IMR-90 (cell line): Measurements from ENCODE around the gene DIP2B. TPM values are rescaled to one million over a fixed set of nuclear protein-coding genes. Genes with fewer than 3 reads are reported as not detected.

ENCODE experiments used
- ATAC-seq: fragments of 200-7000 bp; cut with Tn5 transposase; 2 replicates; pipeline ENCODE4 v1.9.1; 2020; ENCODE audit warnings: low read depth, mild to moderate bottlenecking, moderate library complexity
- BruUV-seq: library from RNA; stranded (reverse); fragments of 400-500 nt; replicated peaks from 2 replicates; lab custom pipeline; 2021; lab: Mats Ljungman, UMichigan
- CTCF ChIA-PET: fragments of 300-600 bp; formaldehyde crosslinking; extraction: SDS; loops from one replicate; lab custom pipeline; 2021; ENCODE audit warnings: antibody characterized with exemption; lab: Yijun Ruan, JAX
- POLR2A ChIA-PET: fragments of 300-600 bp; sonication (Branson Sonifier 250); formaldehyde crosslinking; loops from one replicate; lab custom pipeline; 2022; ENCODE audit warnings: antibody characterized with exemption; ENCODE audit not compliant: unreplicated experiment; lab: Charles Lee
- DNase-seq: peaks from one replicate; pipeline ENCODE4 v3.0.0; 2013
- H2AFZ ChIP-seq: replicated peaks from 2 replicates; pipeline ENCODE3; 2013; ENCODE audit warnings: low read length, mild to moderate bottlenecking; ENCODE audit not compliant: poor library complexity
- H2AK5ac ChIP-seq: 2 replicates; pipeline ENCODE4 v1.6.1; 2013; ENCODE audit warnings: low read depth, low read length, inconsistent platforms
- H2AK9ac ChIP-seq: replicated peaks from 2 replicates; pipeline ENCODE3; 2013; ENCODE audit warnings: mild to moderate bottlenecking, low read depth, low read length, moderate library complexity; ENCODE audit not compliant: poor library complexity
- H2BK120ac ChIP-seq: 2 replicates; pipeline ENCODE4 v1.6.1; 2013; ENCODE audit warnings: low read depth, low read length, inconsistent platforms
- H2BK15ac ChIP-seq: 3 replicates; pipeline ENCODE4 v1.6.1; 2013; ENCODE audit warnings: low read depth, low read length, inconsistent platforms
- H2BK20ac ChIP-seq: 2 replicates; pipeline ENCODE4 v1.6.1; 2013; ENCODE audit warnings: low read depth, mild to moderate bottlenecking, inconsistent platforms, low read length, moderate library complexity
- H2BK5ac ChIP-seq: 2 replicates; pipeline ENCODE4 v1.6.1; 2013; ENCODE audit warnings: mild to moderate bottlenecking, low read depth, low read length, inconsistent platforms; ENCODE audit not compliant: poor library complexity, severe bottlenecking
- H3K14ac ChIP-seq: replicated peaks from 2 replicates; pipeline ENCODE4 v1.6.1; 2013; ENCODE audit warnings: low read depth, low read length, inconsistent platforms
- H3K18ac ChIP-seq: 2 replicates; pipeline ENCODE4 v1.6.1; 2013; ENCODE audit warnings: low read depth, low read length, control low read depth
- H3K23ac ChIP-seq: 2 replicates; pipeline ENCODE4 v1.6.1; 2013; ENCODE audit warnings: low read depth, low read length, inconsistent platforms
- H3K27ac ChIP-seq: 2 replicates; pipeline ENCODE4 v1.5.1; 2013; ENCODE audit warnings: mild to moderate bottlenecking, control low read depth, low read length; ENCODE audit not compliant: insufficient read depth
- H3K27me3 ChIP-seq: 2 replicates; pipeline ENCODE4 v1.6.1; 2013; ENCODE audit warnings: low read length; ENCODE audit not compliant: control insufficient read depth, insufficient read depth
- H3K36me3 ChIP-seq: 2 replicates; pipeline ENCODE4 v1.6.1; 2013; ENCODE audit warnings: low read length, mixed read lengths; ENCODE audit not compliant: control insufficient read depth, insufficient read depth
- H3K4ac ChIP-seq: 2 replicates; pipeline ENCODE4 v1.6.1; 2013; ENCODE audit warnings: low read depth, low read length, inconsistent platforms
- H3K4me1 ChIP-seq: 2 replicates; pipeline ENCODE4 v1.6.1; 2013; ENCODE audit warnings: low read length, mixed read lengths; ENCODE audit not compliant: control insufficient read depth, insufficient read depth
- H3K4me2 ChIP-seq: 2 replicates; pipeline ENCODE4 v1.6.1; 2013; ENCODE audit warnings: low read depth, mild to moderate bottlenecking, control low read depth, low read length, moderate library complexity
- H3K4me3 ChIP-seq: 2 replicates; pipeline ENCODE4 v1.5.1; 2013; ENCODE audit warnings: low read depth, mild to moderate bottlenecking, control low read depth, low read length, moderate library complexity; ENCODE audit not compliant: insufficient read depth
- H3K56ac ChIP-seq: 2 replicates; pipeline ENCODE4 v1.6.1; 2013; ENCODE audit warnings: low read length, inconsistent platforms; ENCODE audit not compliant: insufficient read depth; ENCODE audit errors: extremely low read depth
- H3K79me1 ChIP-seq, 2 experiments: 2 replicates each; pipeline ENCODE4 v1.6.1; 2013; ENCODE audit warnings: low read length in 2 of 2, inconsistent platforms in 1 of 2, low read depth in 1 of 2
- H3K9ac ChIP-seq: 2 replicates; pipeline ENCODE4 v1.6.1; 2013; ENCODE audit warnings: low read depth, low read length, control low read depth
- H3K9me1 ChIP-seq: 2 replicates; pipeline ENCODE4 v1.6.1; 2013; ENCODE audit warnings: low read length, inconsistent platforms; ENCODE audit not compliant: insufficient read depth
- H3K9me3 ChIP-seq: 2 replicates; pipeline ENCODE4 v1.6.1; 2013; ENCODE audit warnings: low read length; ENCODE audit not compliant: control insufficient read depth, insufficient read depth
- H4K20me1 ChIP-seq: 2 replicates; pipeline ENCODE4 v1.6.1; 2013; ENCODE audit warnings: low read length, inconsistent platforms; ENCODE audit not compliant: insufficient read depth
- H4K5ac ChIP-seq: 2 replicates; pipeline ENCODE4 v1.6.1; 2013; ENCODE audit warnings: mild to moderate bottlenecking, low read depth, low read length, control low read depth
- H4K8ac ChIP-seq, 2 experiments: 2 replicates each; pipeline ENCODE4 v1.6.1; 2013; ENCODE audit warnings: low read depth in 2 of 2, low read length in 2 of 2, control low read depth in 1 of 2, inconsistent platforms in 1 of 2
- H4K91ac ChIP-seq: 2 replicates; pipeline ENCODE4 v1.6.1; 2013; ENCODE audit warnings: low read depth, low read length, inconsistent platforms; ENCODE audit not compliant: insufficient read depth
- BHLHE40 ChIP-seq: fragments of 150-350 bp; IDR thresholded peaks from 2 replicates; pipeline ENCODE4 v1.6.1; 2016; ENCODE audit warnings: mild to moderate bottlenecking, low read depth, low read length
- CEBPB ChIP-seq: IDR thresholded peaks from 2 replicates; pipeline ENCODE4 v1.6.1; 2012; ENCODE audit warnings: low read depth, low read length, improper control_type of control experiment
- ELK1 ChIP-seq: fragments of 150-350 bp; IDR thresholded peaks from 2 replicates; pipeline ENCODE4 v1.6.1; 2016; ENCODE audit warnings: low read depth, mild to moderate bottlenecking, low read length, moderate library complexity, borderline replicate concordance
- MXI1 ChIP-seq: IDR thresholded peaks from 2 replicates; pipeline ENCODE4 v1.6.1; 2012; ENCODE audit warnings: low read depth, mild to moderate bottlenecking, low read length, moderate library complexity, borderline replicate concordance
- NFE2L2 ChIP-seq: fragments of 150-350 bp; IDR thresholded peaks from 2 replicates; pipeline ENCODE4 v1.6.1; 2016; ENCODE audit warnings: low read depth, mild to moderate bottlenecking, low read length
- RAD21 ChIP-seq: IDR thresholded peaks from 2 replicates; pipeline ENCODE4 v1.6.1; 2012; ENCODE audit warnings: low read length, improper control_type of control experiment
- RCOR1 ChIP-seq: IDR thresholded peaks from 2 replicates; pipeline ENCODE4 v1.6.1; 2012; ENCODE audit warnings: mild to moderate bottlenecking, low read length, improper control_type of control experiment; ENCODE audit not compliant: insufficient replicate concordance
- WGBS, 2 experiments: methylation state at CpG; one replicate each; pipeline versions ENCODE4 v1.1.5 to v1.1.7; 2013; ENCODE audit warnings: missing lambda C conversion rate in 2 of 2; ENCODE audit not compliant: insufficient read length in 1 of 2; ENCODE audit errors: extremely low coverage in 2 of 2; 5-methylcytosine and 5-hydroxymethylcytosine counted together
- dilution Hi-C: fragments of 300-500 bp; cut with HindIII; formaldehyde crosslinking; loops from one replicate; pipeline ENCODE4 v1.14.3; 2018; ENCODE audit warnings: low sequenced_read_pairs; ENCODE audit not compliant: unreplicated experiment
- in situ Hi-C: fragments of 300-500 bp; cut with MboI; formaldehyde crosslinking; loops from 3 replicates; pipeline ENCODE4 v1.14.3; 2019; ENCODE audit warnings: low sequenced_read_pairs, inconsistent platforms, mixed read lengths
- intact Hi-C: fragments of 100-400 bp; cut with micrococcal nuclease; formaldehyde crosslinking; loops from 2 replicates; pipeline ENCODE4 v1.10.0; 2022
- polyA plus RNA-seq, 3 experiments: library from polyadenylated mRNA; depleted of rRNA; stranded (reverse); fragments of >200 nt; gene quantifications; 2 replicates each; pipeline ENCODE4 v1.2.3, GENCODE V29; 2012; ENCODE audit warnings: low replicate concordance in 1 of 3
- total RNA-seq: library from RNA; depleted of rRNA; stranded (reverse); fragments of >200 nt; gene quantifications from 2 replicates; pipeline ENCODE4 v1.2.3, GENCODE V29; 2012

DIP2B gene
- total and polyA plus RNA-seq, 2 of the 4 experiments (the other 2 are of a cell fraction): 7.7 to 12.9 TPM

DNA sequence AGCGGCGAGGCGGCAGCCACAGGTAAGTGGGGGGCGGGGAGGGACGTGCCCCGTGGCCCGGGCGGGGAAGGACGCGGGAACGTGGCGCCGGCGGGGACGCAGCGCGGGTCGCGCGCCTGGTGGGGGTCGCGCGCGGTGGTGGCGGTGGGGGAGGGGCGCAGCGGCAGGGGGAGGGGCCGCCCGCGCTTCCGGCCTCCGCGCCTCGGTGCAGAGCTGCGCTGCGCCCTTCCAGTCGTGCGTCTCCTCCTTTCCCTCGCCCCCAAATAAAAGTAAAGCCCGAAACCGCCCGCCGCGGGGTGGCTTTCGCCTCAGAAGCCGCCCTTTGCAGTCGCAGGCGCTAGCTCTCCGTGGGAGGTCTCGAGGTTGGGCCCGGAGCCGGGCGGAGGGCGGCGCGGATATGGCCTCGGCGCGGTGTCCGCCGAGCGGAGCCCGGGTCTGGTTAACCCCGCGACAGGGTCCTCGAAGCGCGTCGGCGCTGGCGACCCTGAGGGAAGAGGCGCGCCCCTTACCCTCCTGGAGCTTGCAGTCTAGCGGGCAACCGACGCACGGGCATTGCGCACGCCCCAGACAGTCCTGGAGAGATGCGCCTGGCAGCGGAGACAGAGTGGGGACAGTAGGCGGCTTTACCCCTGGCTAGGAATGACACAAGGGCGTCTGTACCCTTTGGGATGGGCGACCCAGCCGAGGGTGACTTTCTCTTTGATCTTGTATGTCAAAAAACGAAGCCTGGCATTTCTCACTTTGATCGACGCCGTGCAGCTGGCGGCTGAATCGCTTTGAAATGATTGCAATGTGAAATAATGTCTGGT is 259.7 kb downstream of the DIP2B start:
- peak; percentile 66 for ATAC-seq
- dilution Hi-C loops: no loop called here
- 2% methylated on average over 28 of the region's 91 CpGs; no CpG with 5 or more reads in 1 of the 2 experiments for WGBS, 2 experiments

More for the DNA sequence above, 259.7 kb downstream of the DIP2B start:
- Histone ChIP-seq H2AFZ (peak overlapping the region; percentile 98), H3K79me1 (peaks cover 31 to 61% of the 10 kb centered on the region in 2 experiments), H3K9me3 (no peaks in the 10 kb centered on the region; the same call in 1 of the 2 replicates), H4K8ac (peak overlapping the region; percentile 32 to 98; a peak in 3 of 4 replicates), H3K4me3 (peak overlapping the region; percentile 71), H2AK9ac (peak overlapping the region; percentile 53), H4K91ac (peak overlapping the region; percentile 94), H3K23ac (peak overlapping the region; percentile 92), H2BK5ac (peak overlapping the region; percentile 99), H2BK20ac (peak overlapping the region; percentile 48; the same call in 1 of the 2 replicates), H3K9me1 (peaks cover 3% of the 10 kb centered on the region; the same call in 1 of the 2 replicates), H3K18ac (peak overlapping the region; percentile 89), H3K4me1 (peaks cover 4% of the 10 kb centered on the region; the same call in 1 of the 2 replicates), H3K27ac (peak overlapping the region; percentile 99), H4K20me1 (peaks cover 23% of the 10 kb centered on the region), H3K56ac (peak overlapping the region; percentile 89), H3K4me2 (peak overlapping the region; percentile 93), H3K9ac (peak overlapping the region; percentile 94), H2AK5ac (peak overlapping the region; percentile 85), H3K14ac (peak overlapping the region; percentile 85), H3K36me3 (no peaks in the 10 kb centered on the region), H4K5ac (peak overlapping the region; percentile 94), H3K27me3 (no peaks in the 10 kb centered on the region), H2BK15ac (peak overlapping the region; percentile 71; the same call in 1 of the 3 replicates), H2BK120ac (peak overlapping the region; percentile 81), H3K4ac (peak overlapping the region; percentile 94)
- ChIA-PET POLR2A (interaction anchor here (0.6 to 1.4 kb wide), 3 partner anchors 221 to 318 kb away, joined by 3 to 5 read pairs (median 4); no protein-coding TSS in a partner anchor), CTCF (interaction anchor here (0.6 to 2.5 kb wide), 10 partner anchors 10 to 363 kb away, joined by 3 to 28 read pairs (median 3); no protein-coding TSS in a partner anchor)
- in situ Hi-C loops: no loop called here
- TF ChIP-seq RAD21: no peak
- no peak for TF ChIP-seq ELK1
- peak; percentile 14; the same call in 1 of the 2 replicates for TF ChIP-seq MXI1
- TF ChIP-seq NFE2L2: no peak
- TF ChIP-seq RCOR1: no peak
- TF ChIP-seq BHLHE40: peak; percentile 9; the same call in 1 of the 2 replicates
- no peak for TF ChIP-seq CEBPB
- intact Hi-C loops: loop anchor here (1.0 to 10.0 kb wide), 4 partner anchors 61 to 284 kb away; partner anchors contain the start of genes LETMD1 and SLC11A2
- DNase-seq: peak; percentile 35
- BruUV-seq: no TSS peak
